NOMO-1 (cell line): ENCODE data around the gene ELP5.

Experiments used
- DNase-seq, 2 experiments: peaks; one replicate each; lab custom pipeline; 2025; ENCODE audit not compliant: unreplicated experiment in 2 of 2; lab: John Stamatoyannopoulos, UW

ELP5 gene

GRCh38 chr17:7251661-7252175, 297 bp upstream of the ELP5 start, which contains the start of gene CTDNEP1:
Gene CTDNEP1, minus strand, starts transcription at chr17:7251734. Its CDS starts 438 bp downstream, at chr17:7251296.
- peak; percentile 95 to 98 for DNase-seq

- DNase-seq, result no peak
These were observed 1.1 kb downstream of the ELP5 start for GRCh38 chr17:7253082-7253481.

GRCh38 chr17:7254511-7254910, 2.5 kb downstream of the ELP5 start:
- no peak for DNase-seq

- no peak for DNase-seq
These were observed 4.9 kb downstream of the ELP5 start for GRCh38 chr17:7256766-7257456.

- no peak for DNase-seq
These were observed 6.9 kb downstream of the ELP5 start for GRCh38 chr17:7258731-7259554.

- DNase-seq, result no peak
These were observed 7.5 kb downstream of the ELP5 start for GRCh38 chr17:7259555-7259889.

- no peak for DNase-seq
These were observed 8.1 kb downstream of the ELP5 start for GRCh38 chr17:7260151-7260550.

- no peak for DNase-seq
These were observed 8.8 kb downstream of the ELP5 start for GRCh38 chr17:7260651-7261378.

GRCh38 chr17:7261379-7262191, 9.6 kb downstream of the ELP5 start:
- DNase-seq, result no peak

GRCh38 chr17:7262192-7262934, 10.3 kb downstream of the ELP5 start, which contains the start of gene CLDN7:
Gene CLDN7, minus strand, starts transcription at chr17:7262478. Its CDS starts 435 bp downstream, at chr17:7262043.
- no peak for DNase-seq

- DNase-seq, result peak in 1 of 2 experiments; percentile 28
These were observed 11.2 kb downstream of the ELP5 start for GRCh38 chr17:7262935-7263800.

GRCh38 chr17:7263801-7264078, 11.7 kb downstream of the ELP5 start:
- DNase-seq, result no peak

- DNase-seq, result no peak
These were observed 14.8 kb downstream of the ELP5 start for GRCh38 chr17:7266784-7267183.

GRCh38 chr17:7279448-7279847, 27.4 kb downstream of the ELP5 start:
- no peak for DNase-seq

- DNase-seq, result peak; percentile 87
These were observed 28.6 kb downstream of the ELP5 start for GRCh38 chr17:7280519-7281073.

- peak; percentile 79 to 91 for DNase-seq
These were observed 29.3 kb downstream of the ELP5 start, which contains the start of gene SLC2A4 for GRCh38 chr17:7281074-7281952. Gene SLC2A4, plus strand, starts transcription at chr17:7281718. Its CDS starts 217 bp downstream, at chr17:7281935.

- no peak for DNase-seq
These were observed 30.1 kb downstream of the ELP5 start for GRCh38 chr17:7281953-7282751.
